ENCODE measurements around the gene IFNA6.

The IFNA6 gene

GRCh38 chr9:21362287-21362686, 11.6 kb upstream of the IFNA6 start:
- no peaks in the 10 kb centered on the region for H3K27me3 ChIP-seq (ENCODE audit: control insufficient read depth, insufficient read depth, low read length)
- H3K4me1 ChIP-seq (ENCODE audit: control insufficient read depth, low read depth, low read length) = no peaks in the 10 kb centered on the region

GRCh38 chr9:21357479-21358460, 7.1 kb upstream of the IFNA6 start:
- Histone ChIP-seq H3K9me3 (ENCODE audit: control insufficient read depth, low read depth, low read length) (no peaks in the 10 kb centered on the region), H3K27me3 (ENCODE audit: control insufficient read depth, insufficient read depth, low read length) (no peaks in the 10 kb centered on the region), H3K27ac (ENCODE audit: low read length) (no peak overlapping the region), H3K4me1 (ENCODE audit: control insufficient read depth, low read depth, low read length) (no peaks in the 10 kb centered on the region), H3K36me3 (ENCODE audit: control insufficient read depth, low read depth, low read length) (no peaks in the 10 kb centered on the region), H3K9ac (ENCODE audit: low read length) (no peak overlapping the region), H3K4me3 (ENCODE audit: low read length) (no peak overlapping the region)

More at GRCh38 chr9:21362287-21362686, 11.6 kb upstream of the IFNA6 start:
- H3K4me3 ChIP-seq (ENCODE audit: low read length) = no peak overlapping the region
- no peak overlapping the region for H3K27ac ChIP-seq (ENCODE audit: low read length)
- H3K9ac ChIP-seq (ENCODE audit: low read length) = no peak overlapping the region
- no peaks in the 10 kb centered on the region for H3K36me3 ChIP-seq (ENCODE audit: control insufficient read depth, low read depth, low read length)
- no peaks in the 10 kb centered on the region for H3K9me3 ChIP-seq (ENCODE audit: control insufficient read depth, low read depth, low read length)

- Histone ChIP-seq H3K9ac (ENCODE audit: low read length) (no peak overlapping the region), H3K4me3 (ENCODE audit: low read length) (no peak overlapping the region), H3K9me3 (ENCODE audit: control insufficient read depth, low read depth, low read length) (no peaks in the 10 kb centered on the region), H3K4me1 (ENCODE audit: control insufficient read depth, low read depth, low read length) (no peaks in the 10 kb centered on the region), H3K27me3 (ENCODE audit: control insufficient read depth, insufficient read depth, low read length) (no peaks in the 10 kb centered on the region), H3K36me3 (ENCODE audit: control insufficient read depth, low read depth, low read length) (no peaks in the 10 kb centered on the region), H3K27ac (ENCODE audit: low read length) (no peak overlapping the region)
Observed at GRCh38 chr9:21348430-21348970, 2.2 kb downstream of the IFNA6 start.

- Histone ChIP-seq H3K36me3 (ENCODE audit: control insufficient read depth, low read depth, low read length) (no peaks in the 10 kb centered on the region), H3K9me3 (ENCODE audit: control insufficient read depth, low read depth, low read length) (no peaks in the 10 kb centered on the region), H3K4me1 (ENCODE audit: control insufficient read depth, low read depth, low read length) (peaks cover under 1% of the 10 kb centered on the region), H3K27ac (ENCODE audit: low read length) (no peak overlapping the region), H3K27me3 (ENCODE audit: control insufficient read depth, insufficient read depth, low read length) (no peaks in the 10 kb centered on the region), H3K4me3 (ENCODE audit: low read length) (no peak overlapping the region), H3K9ac (ENCODE audit: low read length) (no peak overlapping the region)
Observed at GRCh38 chr9:21340735-21341134, 10.0 kb downstream of the IFNA6 start.

- H3K36me3 ChIP-seq (ENCODE audit: control insufficient read depth, low read depth, low read length) = peaks cover 5% of the 10 kb centered on the region
- no peak overlapping the region for H3K9ac ChIP-seq (ENCODE audit: low read length)
- peaks cover 16% of the 10 kb centered on the region for H3K4me1 ChIP-seq (ENCODE audit: control insufficient read depth, low read depth, low read length)
- H3K4me3 ChIP-seq (ENCODE audit: low read length) = no peak overlapping the region
- no peak overlapping the region for H3K27ac ChIP-seq (ENCODE audit: low read length)
- no peaks in the 10 kb centered on the region for H3K27me3 ChIP-seq (ENCODE audit: control insufficient read depth, insufficient read depth, low read length)
- no peaks in the 10 kb centered on the region for H3K9me3 ChIP-seq (ENCODE audit: control insufficient read depth, low read depth, low read length)
Observed at GRCh38 chr9:21336457-21336856, 14.2 kb downstream of the IFNA6 start.

GRCh38 chr9:21334701-21335632, 15.7 kb downstream of the IFNA6 start, which contains the start of gene KLHL9:
Gene KLHL9 (minus strand): TSS chr9:21335404. CDS start chr9:21334859, 545 bp downstream.
- H3K27me3 ChIP-seq (ENCODE audit: control insufficient read depth, insufficient read depth, low read length) = no peaks in the 10 kb centered on the region
- H3K9me3 ChIP-seq (ENCODE audit: control insufficient read depth, low read depth, low read length) = no peaks in the 10 kb centered on the region
- H3K4me1 ChIP-seq (ENCODE audit: control insufficient read depth, low read depth, low read length) = peaks cover 16% of the 10 kb centered on the region
- peak within 1 kb of the TSS; percentile 99 for H3K4me3 ChIP-seq (ENCODE audit: low read length)
- peaks cover 5% of the 10 kb centered on the region for H3K36me3 ChIP-seq (ENCODE audit: control insufficient read depth, low read depth, low read length)
- H3K27ac ChIP-seq (ENCODE audit: low read length) = peak within 1 kb of the TSS; percentile 78
- peak within 1 kb of the TSS; percentile 98 for H3K9ac ChIP-seq (ENCODE audit: low read length)

- no peaks in the 10 kb centered on the region for H3K27me3 ChIP-seq (ENCODE audit: control insufficient read depth, insufficient read depth, low read length)
- peaks cover 16% of the 10 kb centered on the region for H3K4me1 ChIP-seq (ENCODE audit: control insufficient read depth, low read depth, low read length)
- H3K4me3 ChIP-seq (ENCODE audit: low read length) = no peak overlapping the region
- peaks cover 5% of the 10 kb centered on the region for H3K36me3 ChIP-seq (ENCODE audit: control insufficient read depth, low read depth, low read length)
- no peaks in the 10 kb centered on the region for H3K9me3 ChIP-seq (ENCODE audit: control insufficient read depth, low read depth, low read length)
- no peak overlapping the region for H3K9ac ChIP-seq (ENCODE audit: low read length)
- H3K27ac ChIP-seq (ENCODE audit: low read length) = no peak overlapping the region
Observed at GRCh38 chr9:21333226-21333625, 17.5 kb downstream of the IFNA6 start.

GRCh38 chr9:21331676-21332402, 18.8 kb downstream of the IFNA6 start:
- no peak overlapping the region for H3K27ac ChIP-seq (ENCODE audit: low read length)
- peaks cover 5% of the 10 kb centered on the region for H3K36me3 ChIP-seq (ENCODE audit: control insufficient read depth, low read depth, low read length)
- no peaks in the 10 kb centered on the region for H3K9me3 ChIP-seq (ENCODE audit: control insufficient read depth, low read depth, low read length)
- H3K4me3 ChIP-seq (ENCODE audit: low read length) = no peak overlapping the region
- H3K4me1 ChIP-seq (ENCODE audit: control insufficient read depth, low read depth, low read length) = peaks cover 16% of the 10 kb centered on the region
- H3K9ac ChIP-seq (ENCODE audit: low read length) = no peak overlapping the region
- no peaks in the 10 kb centered on the region for H3K27me3 ChIP-seq (ENCODE audit: control insufficient read depth, insufficient read depth, low read length)

GRCh38 chr9:21326526-21327139, 24.1 kb downstream of the IFNA6 start:
- Histone ChIP-seq H3K36me3 (ENCODE audit: control insufficient read depth, low read depth, low read length) (no peaks in the 10 kb centered on the region), H3K4me3 (ENCODE audit: low read length) (no peak overlapping the region), H3K9me3 (ENCODE audit: control insufficient read depth, low read depth, low read length) (no peaks in the 10 kb centered on the region), H3K27ac (ENCODE audit: low read length) (no peak overlapping the region), H3K27me3 (ENCODE audit: control insufficient read depth, insufficient read depth, low read length) (no peaks in the 10 kb centered on the region), H3K9ac (ENCODE audit: low read length) (no peak overlapping the region), H3K4me1 (ENCODE audit: control insufficient read depth, low read depth, low read length) (no peaks in the 10 kb centered on the region)

- Histone ChIP-seq H3K27ac (ENCODE audit: low read length) (no peak overlapping the region), H3K9ac (ENCODE audit: low read length) (no peak overlapping the region), H3K27me3 (ENCODE audit: control insufficient read depth, insufficient read depth, low read length) (no peaks in the 10 kb centered on the region), H3K9me3 (ENCODE audit: control insufficient read depth, low read depth, low read length) (no peaks in the 10 kb centered on the region), H3K4me3 (ENCODE audit: low read length) (no peak overlapping the region), H3K4me1 (ENCODE audit: control insufficient read depth, low read depth, low read length) (no peaks in the 10 kb centered on the region), H3K36me3 (ENCODE audit: control insufficient read depth, low read depth, low read length) (no peaks in the 10 kb centered on the region)
Observed at GRCh38 chr9:21324047-21324446, 26.6 kb downstream of the IFNA6 start.
